Cardiac fibroblast (primary cell): ENCODE results near the gene PLA2G7.
"Not testable (repeated sequence)": the region's sequence is repeated elsewhere in the genome, so short reads cannot be mapped to it uniquely, and the experiment has no call there.

ENCODE experiments used
- DNase-seq, 2 donors: peaks; one replicate each; pipeline versions ENCODE4 v3.0.0 to v3.0.0-alpha.2; 2010; ENCODE audit warnings: low read depth in 2 of 2
- H3K4me3 ChIP-seq, 2 donors: replicated peaks in 1 of 2; 1 replicate in 1 of 2; 2 replicates in 1 of 2; pipeline ENCODE4 v1.5.1; 2011; ENCODE audit warnings: low read depth in 2 of 2, low read length in 2 of 2, mild to moderate bottlenecking in 2 of 2, moderate library complexity in 1 of 2
- TF ChIP-seq, protein P1 (sequence below): IDR thresholded peaks from one replicate; pipeline ENCODE4 v1.5.1; 2011; ENCODE audit warnings: low read depth, mild to moderate bottlenecking, low read length, inconsistent platforms

Gene PLA2G7

DNA sequence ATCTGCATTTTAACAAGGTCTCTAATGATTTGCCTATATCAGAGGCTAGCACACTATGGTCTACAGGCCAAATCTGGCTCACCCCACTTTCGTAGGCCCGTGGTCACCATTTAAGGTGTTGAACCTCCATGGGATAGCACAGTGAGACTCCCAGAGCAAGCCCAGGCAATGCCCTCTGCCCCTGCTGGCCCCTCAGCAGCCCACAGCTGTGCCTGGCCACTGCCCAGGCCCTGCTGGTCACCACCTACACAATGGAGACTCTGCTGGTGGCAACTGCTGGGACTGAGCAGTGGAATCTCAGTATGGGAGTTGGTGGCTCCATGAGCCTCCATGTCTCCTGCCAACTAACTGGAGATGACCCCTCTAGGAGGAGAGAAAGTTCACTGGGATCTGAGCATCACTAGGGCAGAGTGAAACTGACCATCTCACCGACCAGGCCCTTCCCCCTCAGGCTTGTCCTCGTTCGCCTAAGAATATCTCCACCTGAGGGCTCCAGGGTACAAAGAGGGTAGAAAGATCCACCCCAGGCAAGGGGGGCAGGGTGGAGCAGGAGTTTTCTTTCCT, 13.8 kb upstream of the PLA2G7 start:
- TF ChIP-seq, protein P1, sequence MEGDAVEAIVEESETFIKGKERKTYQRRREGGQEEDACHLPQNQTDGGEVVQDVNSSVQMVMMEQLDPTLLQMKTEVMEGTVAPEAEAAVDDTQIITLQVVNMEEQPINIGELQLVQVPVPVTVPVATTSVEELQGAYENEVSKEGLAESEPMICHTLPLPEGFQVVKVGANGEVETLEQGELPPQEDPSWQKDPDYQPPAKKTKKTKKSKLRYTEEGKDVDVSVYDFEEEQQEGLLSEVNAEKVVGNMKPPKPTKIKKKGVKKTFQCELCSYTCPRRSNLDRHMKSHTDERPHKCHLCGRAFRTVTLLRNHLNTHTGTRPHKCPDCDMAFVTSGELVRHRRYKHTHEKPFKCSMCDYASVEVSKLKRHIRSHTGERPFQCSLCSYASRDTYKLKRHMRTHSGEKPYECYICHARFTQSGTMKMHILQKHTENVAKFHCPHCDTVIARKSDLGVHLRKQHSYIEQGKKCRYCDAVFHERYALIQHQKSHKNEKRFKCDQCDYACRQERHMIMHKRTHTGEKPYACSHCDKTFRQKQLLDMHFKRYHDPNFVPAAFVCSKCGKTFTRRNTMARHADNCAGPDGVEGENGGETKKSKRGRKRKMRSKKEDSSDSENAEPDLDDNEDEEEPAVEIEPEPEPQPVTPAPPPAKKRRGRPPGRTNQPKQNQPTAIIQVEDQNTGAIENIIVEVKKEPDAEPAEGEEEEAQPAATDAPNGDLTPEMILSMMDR: no peak
- H3K4me3 ChIP-seq: no peak overlapping the region
- DNase-seq: no peak

DNA sequence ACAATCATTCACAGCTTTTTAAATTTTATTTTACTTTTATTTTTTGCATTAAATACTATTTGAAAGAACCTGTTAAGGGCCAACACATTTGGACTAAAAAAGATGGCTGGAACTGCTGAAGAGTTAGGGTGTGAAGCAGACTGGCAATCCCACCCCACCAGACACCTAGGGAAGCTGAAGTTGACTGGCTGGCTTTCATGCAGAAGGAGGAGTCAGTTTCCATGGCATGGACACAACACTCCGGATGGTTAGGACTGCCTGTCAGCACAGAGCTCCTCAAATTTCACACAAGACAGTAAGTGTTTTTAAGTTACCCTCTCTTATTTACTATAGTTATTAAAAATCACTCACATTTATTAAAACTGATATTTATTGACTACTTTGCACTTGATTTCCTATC, 11.5 kb upstream of the PLA2G7 start, which contains the start of gene ANKRD66:
Gene ANKRD66, plus strand, starts transcription at position 238 of the 400 bp plus-strand sequence. CDS start 5,016 bp downstream, outside the sequence.
- no peak within 1 kb of the TSS for H3K4me3 ChIP-seq
- TF ChIP-seq, protein P1: no peak
- no peak for DNase-seq

DNA sequence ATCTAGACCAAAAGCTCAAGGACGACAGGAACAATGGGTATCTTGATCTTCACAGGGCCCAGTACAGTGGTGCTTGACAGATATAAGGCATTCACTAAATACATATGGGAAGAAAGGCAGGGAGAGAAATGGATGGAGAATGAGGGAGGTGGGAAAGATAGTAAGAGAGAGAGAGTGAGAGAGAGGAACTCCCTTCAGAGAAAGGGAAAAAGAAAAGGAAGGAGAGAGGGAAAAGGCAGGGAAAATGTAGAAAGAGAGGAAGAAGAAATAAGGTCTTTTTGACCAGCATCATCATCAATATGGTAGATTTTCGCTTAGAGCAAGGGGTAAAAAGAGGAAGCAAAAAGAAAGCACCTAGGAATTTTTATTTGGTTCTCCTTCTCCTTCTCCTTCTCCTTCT, 10.8 kb upstream of the PLA2G7 start:
- H3K4me3 ChIP-seq: no peak overlapping the region
- TF ChIP-seq, protein P1: no peak
- DNase-seq: no peak

DNA sequence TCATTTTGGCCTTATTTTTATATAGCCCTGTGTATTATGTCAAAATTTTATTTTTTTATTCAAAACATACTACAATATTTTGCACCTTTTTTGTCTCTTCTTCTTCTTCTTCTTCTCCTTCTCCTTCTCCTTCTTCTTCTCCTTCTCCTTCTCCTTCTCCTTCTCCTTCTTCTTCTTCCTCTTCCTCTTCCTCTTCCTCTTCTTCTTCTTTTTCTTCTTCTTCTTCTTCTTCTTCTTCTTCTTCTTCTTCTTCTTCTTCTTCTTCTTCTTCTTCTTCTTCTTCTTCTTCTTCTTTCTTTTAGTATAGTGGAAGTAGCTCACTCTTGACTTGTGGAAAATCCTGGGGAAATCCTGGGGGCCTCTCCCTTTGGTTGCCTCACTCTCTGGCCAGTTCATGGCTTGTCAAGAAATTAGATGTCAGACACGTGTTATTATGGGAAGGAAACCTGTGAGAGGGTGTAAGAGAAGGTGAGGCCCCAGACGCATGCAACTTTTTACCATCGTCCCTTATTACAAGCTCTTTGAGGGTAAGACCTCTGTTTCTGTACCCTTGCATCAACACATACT, 9.1 kb upstream of the PLA2G7 start:
- H3K4me3 ChIP-seq, DNase-seq: not testable (repeated sequence)

DNA sequence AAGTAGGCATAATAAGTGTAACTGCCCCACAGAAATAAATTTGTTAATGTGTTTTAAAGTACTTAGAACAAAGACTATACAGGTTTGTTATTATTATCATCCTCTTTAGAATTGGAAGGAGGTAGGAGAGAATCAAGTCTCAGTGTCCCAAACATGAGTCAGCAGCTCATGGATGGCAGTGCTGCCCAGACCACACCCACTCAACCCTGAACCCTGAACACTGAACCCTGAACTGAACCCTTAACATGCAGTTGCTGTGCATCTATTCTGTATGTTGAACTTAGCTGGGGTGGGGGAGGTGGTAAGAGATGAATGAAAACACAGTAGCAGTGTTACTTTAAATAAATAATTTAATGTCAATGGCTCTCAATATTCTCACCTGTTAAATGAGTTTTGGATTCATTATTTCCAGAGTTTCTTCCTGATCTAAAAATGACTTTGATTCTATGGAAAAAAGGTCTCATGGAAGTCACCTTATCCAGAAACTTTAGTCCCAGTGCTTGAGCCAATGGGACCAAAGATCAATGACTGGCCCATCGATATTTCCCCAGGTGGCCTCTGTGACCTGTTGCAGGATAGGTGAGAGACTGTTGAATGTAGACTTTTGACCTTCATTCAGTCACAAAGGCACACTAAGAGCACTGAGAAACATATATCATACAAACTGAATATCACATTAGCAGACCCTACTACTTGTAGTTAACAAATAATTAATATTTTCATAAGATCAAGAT, 8.4 kb upstream of the PLA2G7 start:
- DNase-seq: no peak
- no peak overlapping the region for H3K4me3 ChIP-seq
- TF ChIP-seq, protein P1: no peak

DNA sequence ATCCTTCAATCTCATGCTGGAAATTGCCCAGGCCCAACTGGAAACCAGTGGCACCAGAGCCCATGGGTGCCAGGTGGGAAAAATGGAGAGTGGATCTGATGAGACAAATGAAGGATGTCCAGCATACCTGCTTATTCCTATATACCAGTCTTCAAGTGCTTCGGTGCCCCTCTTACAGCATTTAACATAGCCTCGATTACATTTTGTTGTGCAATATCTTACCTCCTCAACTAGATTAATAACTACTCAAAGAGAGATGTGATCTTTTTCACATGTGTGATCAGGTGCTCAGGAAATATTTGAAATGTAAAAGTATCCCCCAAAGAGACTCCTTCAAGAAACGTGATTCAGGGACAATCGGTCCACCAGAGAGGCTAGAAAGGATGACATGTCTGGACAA, 6.7 kb upstream of the PLA2G7 start:
- no peak for DNase-seq
- no peak overlapping the region for H3K4me3 ChIP-seq
- TF ChIP-seq, protein P1: no peak

DNA sequence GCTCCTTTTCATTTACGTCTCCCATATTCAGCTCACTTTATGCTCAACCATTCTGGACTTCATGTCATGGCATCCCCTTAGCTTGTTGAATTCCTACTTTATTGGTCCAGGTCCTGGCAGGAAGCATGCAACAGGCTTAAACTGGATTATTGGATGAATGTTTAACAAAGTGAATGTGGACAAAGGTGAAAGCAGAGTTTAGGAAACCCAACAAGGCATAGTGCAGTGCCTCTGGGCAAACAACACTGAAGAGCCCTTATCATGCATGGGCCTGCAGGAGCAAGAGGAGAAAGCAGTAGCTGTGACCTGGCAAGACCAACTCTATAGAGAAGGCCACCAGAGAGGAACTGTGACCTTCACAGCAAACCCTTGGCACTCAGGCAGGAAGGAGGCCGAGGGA, 6.3 kb upstream of the PLA2G7 start:
- TF ChIP-seq, protein P1: no peak

More for the DNA sequence above, 6.3 kb upstream of the PLA2G7 start:
- DNase-seq: no peak
- H3K4me3 ChIP-seq: no peak overlapping the region
